Measurements from ENCODE around the gene SLC5A10. TPM values are rescaled to one million over a fixed set of nuclear protein-coding genes. Genes with fewer than 3 reads are reported as not detected.
"Not testable (repeated sequence)": the region's sequence is repeated elsewhere in the genome, so short reads cannot be mapped to it uniquely, and the experiment has no call there.

The SLC5A10 gene
- total RNA-seq, 1 experiment from 2014 or later, result 0.13 TPM

GRCh38 chr17:18953231-18953728, 1.3 kb downstream of the SLC5A10 start:
- DNase-seq (ENCODE audit: low read depth in 1 of 2, low spot score in 2 of 2), result no peak
- no peaks in the 10 kb centered on the region; the same call in 1 of the 2 replicates for H3K27me3 ChIP-seq (replicated peaks)
- H3K9me3 ChIP-seq (replicated peaks), result no peaks in the 10 kb centered on the region
- H3K27ac ChIP-seq, result no peak overlapping the region
- no peaks in the 10 kb centered on the region for H3K4me1 ChIP-seq (replicated peaks)
- no peak overlapping the region for H3K4me3 ChIP-seq
- no peaks in the 10 kb centered on the region for H3K36me3 ChIP-seq

GRCh38 chr17:18954321-18954720, 2.4 kb downstream of the SLC5A10 start:
- Histone ChIP-seq H3K27me3 (replicated peaks) (no peaks in the 10 kb centered on the region), H3K9me3 (replicated peaks) (no peaks in the 10 kb centered on the region), H3K4me3 (no peak overlapping the region), H3K36me3 (no peaks in the 10 kb centered on the region), H3K27ac (no peak overlapping the region), H3K4me1 (replicated peaks) (peaks cover 7% of the 10 kb centered on the region)
- DNase-seq (ENCODE audit: low read depth in 1 of 2, low spot score in 2 of 2), result no peak

- Histone ChIP-seq H3K4me1 (replicated peaks) (peaks cover 7% of the 10 kb centered on the region), H3K27me3 (replicated peaks) (no peaks in the 10 kb centered on the region), H3K9me3 (replicated peaks) (no peaks in the 10 kb centered on the region), H3K36me3 (no peaks in the 10 kb centered on the region), H3K27ac (no peak overlapping the region), H3K4me3 (no peak overlapping the region)
- no peak for DNase-seq (ENCODE audit: low read depth in 1 of 2, low spot score in 2 of 2)
Measured at GRCh38 chr17:18955009-18955408, 3.0 kb downstream of the SLC5A10 start.

- H3K27ac ChIP-seq; H3K36me3 ChIP-seq; H3K4me3 ChIP-seq; H3K27me3 ChIP-seq (replicated peaks); DNase-seq (ENCODE audit: low read depth in 1 of 2, low spot score in 2 of 2); H3K9me3 ChIP-seq (replicated peaks): not testable (repeated sequence)
- peaks cover 13% of the 10 kb centered on the region for H3K4me1 ChIP-seq (replicated peaks)
Measured at GRCh38 chr17:18956021-18956420, 4.1 kb downstream of the SLC5A10 start.

GRCh38 chr17:18956581-18956980, 4.6 kb downstream of the SLC5A10 start:
- H3K36me3 ChIP-seq, result no peaks in the 10 kb centered on the region
- H3K27ac ChIP-seq, result no peak overlapping the region
- no peaks in the 10 kb centered on the region for H3K27me3 ChIP-seq (replicated peaks)
- H3K4me3 ChIP-seq, result no peak overlapping the region
- no peaks in the 10 kb centered on the region for H3K9me3 ChIP-seq (replicated peaks)
- H3K4me1 ChIP-seq (replicated peaks), result peaks cover 18% of the 10 kb centered on the region
- no peak for DNase-seq (ENCODE audit: low read depth in 1 of 2, low spot score in 2 of 2)

- peaks cover 31% of the 10 kb centered on the region for H3K4me1 ChIP-seq (replicated peaks)
- H3K27ac ChIP-seq, result no peak overlapping the region
- H3K4me3 ChIP-seq, result no peak overlapping the region
- H3K36me3 ChIP-seq, result no peaks in the 10 kb centered on the region
- H3K27me3 ChIP-seq (replicated peaks), result no peaks in the 10 kb centered on the region
- H3K9me3 ChIP-seq (replicated peaks), result no peaks in the 10 kb centered on the region
- DNase-seq (ENCODE audit: low read depth in 1 of 2, low spot score in 2 of 2), result no peak
Measured at GRCh38 chr17:18957831-18958230, 5.9 kb downstream of the SLC5A10 start.

GRCh38 chr17:18958611-18959010, 6.6 kb downstream of the SLC5A10 start:
- Histone ChIP-seq H3K9me3 (replicated peaks) (no peaks in the 10 kb centered on the region), H3K4me3 (no peak overlapping the region), H3K4me1 (replicated peaks) (peaks cover 39% of the 10 kb centered on the region), H3K27me3 (replicated peaks) (no peaks in the 10 kb centered on the region), H3K27ac (no peak overlapping the region), H3K36me3 (no peaks in the 10 kb centered on the region)
- DNase-seq (ENCODE audit: low read depth in 1 of 2, low spot score in 2 of 2), result no peak

- Histone ChIP-seq H3K4me1 (replicated peaks) (peaks cover 45% of the 10 kb centered on the region), H3K27me3 (replicated peaks) (no peaks in the 10 kb centered on the region), H3K4me3 (no peak overlapping the region), H3K36me3 (no peaks in the 10 kb centered on the region), H3K27ac (no peak overlapping the region), H3K9me3 (replicated peaks) (no peaks in the 10 kb centered on the region)
- no peak for DNase-seq (ENCODE audit: low read depth in 1 of 2, low spot score in 2 of 2)
Measured at GRCh38 chr17:18959071-18959844, 7.3 kb downstream of the SLC5A10 start.

GRCh38 chr17:18959845-18960240, 7.9 kb downstream of the SLC5A10 start:
- DNase-seq (ENCODE audit: low read depth in 1 of 2, low spot score in 2 of 2), result no peak
- Histone ChIP-seq H3K27ac (no peak overlapping the region), H3K4me3 (no peak overlapping the region), H3K4me1 (replicated peaks) (peaks cover 50% of the 10 kb centered on the region), H3K27me3 (replicated peaks) (no peaks in the 10 kb centered on the region), H3K36me3 (no peaks in the 10 kb centered on the region), H3K9me3 (replicated peaks) (no peaks in the 10 kb centered on the region)

GRCh38 chr17:18960241-18960665, 8.3 kb downstream of the SLC5A10 start:
- no peak overlapping the region for H3K27ac ChIP-seq
- no peak for DNase-seq (ENCODE audit: low read depth in 1 of 2, low spot score in 2 of 2)
- peaks cover 52% of the 10 kb centered on the region for H3K4me1 ChIP-seq (replicated peaks)
- H3K4me3 ChIP-seq, result no peak overlapping the region
- no peaks in the 10 kb centered on the region for H3K9me3 ChIP-seq (replicated peaks)
- no peaks in the 10 kb centered on the region for H3K36me3 ChIP-seq
- no peaks in the 10 kb centered on the region for H3K27me3 ChIP-seq (replicated peaks)

- DNase-seq (ENCODE audit: low read depth in 1 of 2, low spot score in 2 of 2), result peak; percentile 59 to 78
- Histone ChIP-seq H3K4me1 (replicated peaks) (peaks cover 59% of the 10 kb centered on the region), H3K4me3 (no peak overlapping the region), H3K27me3 (replicated peaks) (no peaks in the 10 kb centered on the region), H3K27ac (peak overlapping the region; percentile 2; the same call in 1 of the 2 replicates), H3K36me3 (no peaks in the 10 kb centered on the region), H3K9me3 (replicated peaks) (no peaks in the 10 kb centered on the region)
Measured at GRCh38 chr17:18960803-18961511, 9.0 kb downstream of the SLC5A10 start.

- no peaks in the 10 kb centered on the region for H3K27me3 ChIP-seq (replicated peaks)
- DNase-seq (ENCODE audit: low read depth in 1 of 2, low spot score in 2 of 2), result peak; percentile 32 to 52
- no peaks in the 10 kb centered on the region for H3K9me3 ChIP-seq (replicated peaks)
- H3K27ac ChIP-seq, result peak overlapping the region; percentile 35
- H3K36me3 ChIP-seq, result no peaks in the 10 kb centered on the region
- peaks cover 63% of the 10 kb centered on the region for H3K4me1 ChIP-seq (replicated peaks)
- no peak overlapping the region for H3K4me3 ChIP-seq
Measured at GRCh38 chr17:18961634-18962493, 9.9 kb downstream of the SLC5A10 start.

- no peaks in the 10 kb centered on the region for H3K36me3 ChIP-seq
- no peak overlapping the region for H3K4me3 ChIP-seq
- no peaks in the 10 kb centered on the region for H3K27me3 ChIP-seq (replicated peaks)
- peaks cover 68% of the 10 kb centered on the region for H3K4me1 ChIP-seq (replicated peaks)
- H3K9me3 ChIP-seq (replicated peaks), result no peaks in the 10 kb centered on the region
- peak overlapping the region; percentile 35 for H3K27ac ChIP-seq
- no peak for DNase-seq (ENCODE audit: low read depth in 1 of 2, low spot score in 2 of 2)
Measured at GRCh38 chr17:18962494-18962815, 10.5 kb downstream of the SLC5A10 start.

Measured in SJSA1 (cell line).